GM23248 (cell line): ENCODE results near the gene ARHGDIB.

Experiments used
- EZH2 ChIP-seq: fragments of 200-600 bp; sonication (generic); IDR thresholded peaks from 2 replicates; pipeline ENCODE4 v1.6.1; 2018; ENCODE audit warnings: antibody characterized with exemption, mild to moderate bottlenecking; ENCODE audit not compliant: insufficient read depth, poor library complexity, severe bottlenecking
- EZH2phosphoT487 ChIP-seq: fragments of 200-600 bp; sonication (generic); IDR thresholded peaks from 2 replicates; pipeline ENCODE4 v1.6.1; 2018; ENCODE audit warnings: antibody characterized with exemption, moderate library complexity, mild to moderate bottlenecking, low read depth; ENCODE audit not compliant: insufficient read depth

DNA sequence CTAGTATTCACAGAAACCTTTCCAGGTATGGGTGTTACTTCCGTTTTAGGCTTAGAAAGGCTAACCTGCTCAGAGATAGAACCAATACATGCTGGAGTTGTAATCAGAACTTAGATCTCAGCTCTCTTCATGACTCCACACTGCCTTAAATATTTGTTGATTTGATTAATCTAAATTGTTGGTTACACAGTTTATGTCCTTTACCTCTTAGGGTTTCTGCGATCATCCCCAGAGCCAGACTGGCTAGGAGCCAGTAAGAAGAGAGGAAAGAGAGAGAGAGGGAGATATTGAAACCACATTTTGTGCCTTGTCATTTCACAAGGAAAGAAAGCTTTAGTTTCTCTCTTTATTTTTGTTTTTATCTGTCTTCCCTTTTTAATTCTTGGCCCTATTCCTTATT lies 58.9 kb downstream of the ARHGDIB start:
- TF ChIP-seq EZH2phosphoT487 (no peak), EZH2 (no peak)
